GM18508 (cell line): ENCODE results near the gene ECSCR.

ENCODE experiments used
- ATAC-seq: cut with Tn5 transposase; IDR thresholded peaks from one replicate; pipeline ENCODE4 v1.9.1; 2021; ENCODE audit warnings: moderate number of reproducible peaks; ENCODE audit not compliant: insufficient read depth, unreplicated experiment

ECSCR gene

GRCh38 chr5:139474890-139475791 is 12.6 kb upstream of the ECSCR start:
- ATAC-seq: no peak

GRCh38 chr5:139473565-139473964 is 11.0 kb upstream of the ECSCR start:
- ATAC-seq: no peak

GRCh38 chr5:139473105-139473504 is 10.6 kb upstream of the ECSCR start:
- no peak for ATAC-seq

- no peak for ATAC-seq
Measured at GRCh38 chr5:139472386-139473030, 10.0 kb upstream of the ECSCR start.

GRCh38 chr5:139470821-139471300 is 8.3 kb upstream of the ECSCR start, which contains the start of gene SMIM33:
TSS of gene SMIM33 (plus strand) at chr5:139471004. CDS start at chr5:139471122, 118 bp downstream.
- no peak for ATAC-seq

- no peak for ATAC-seq
Measured at GRCh38 chr5:139468421-139468931, 5.9 kb upstream of the ECSCR start.

- no peak for ATAC-seq
Measured at GRCh38 chr5:139461698-139462097, 845 bp downstream of the ECSCR start.

GRCh38 chr5:139461176-139461575 is 1.4 kb downstream of the ECSCR start:
- no peak for ATAC-seq

- no peak for ATAC-seq
Measured at GRCh38 chr5:139460455-139460854, 2.1 kb downstream of the ECSCR start.

GRCh38 chr5:139459451-139459934 is 3.0 kb downstream of the ECSCR start:
- no peak for ATAC-seq

GRCh38 chr5:139458580-139459407 is 3.7 kb downstream of the ECSCR start:
- peak; percentile 58 for ATAC-seq

GRCh38 chr5:139457653-139458306 is 4.8 kb downstream of the ECSCR start:
- no peak for ATAC-seq

GRCh38 chr5:139457241-139457640 is 5.3 kb downstream of the ECSCR start:
- ATAC-seq: no peak

GRCh38 chr5:139456776-139457175 is 5.8 kb downstream of the ECSCR start:
- ATAC-seq: no peak

GRCh38 chr5:139454568-139455290 is 7.8 kb downstream of the ECSCR start:
- ATAC-seq: no peak

GRCh38 chr5:139453683-139454567 is 8.6 kb downstream of the ECSCR start:
- ATAC-seq: no peak

GRCh38 chr5:139451878-139452660 is 10.5 kb downstream of the ECSCR start:
- ATAC-seq: no peak
